AG04449 (cell line): Measurements from ENCODE around the gene CREBRF.
"Not testable (repeated sequence)": the region's sequence is repeated elsewhere in the genome, so short reads cannot be mapped to it uniquely, and the experiment has no call there.

Source experiments
- CTCF ChIA-PET: fragments of 350-600 bp; formaldehyde crosslinking; extraction: SDS; loops from one replicate; lab custom pipeline; 2021; ENCODE audit warnings: antibody characterized with exemption; lab: Yijun Ruan, JAX
- POLR2A ChIA-PET: fragments of 400-600, 350-600 bp; formaldehyde crosslinking; extraction: SDS; loops from one replicate; lab custom pipeline; 2020; ENCODE audit warnings: antibody characterized with exemption, inconsistent platforms; lab: Yijun Ruan, JAX
- DNase-seq: peaks from one replicate; pipeline ENCODE4 v3.0.0-alpha.2; 2010; ENCODE audit warnings: low read depth, low spot score
- H3K4me3 ChIP-seq: 2 replicates; pipeline ENCODE4 v1.5.1; 2011; ENCODE audit warnings: low read depth, mild to moderate bottlenecking, control low read depth, low read length
- CTCF ChIP-seq: IDR thresholded peaks from one replicate; pipeline ENCODE4 v1.5.1; 2011; ENCODE audit warnings: mild to moderate bottlenecking, moderate library complexity, low read length, control low read depth, inconsistent platforms; ENCODE audit not compliant: insufficient read depth; ENCODE audit errors: missing control alignments

The CREBRF gene

GRCh38 chr5:173062141-173062540, 6.0 kb downstream of the CREBRF start:
- ChIA-PET POLR2A (no interaction called here), CTCF (interaction anchor here (0.9 kb wide), 1 partner anchor 130 kb away, joined by 3 read pairs; no protein-coding TSS in a partner anchor)
- no peak for DNase-seq
- no peak overlapping the region for H3K4me3 ChIP-seq
- no peak for TF ChIP-seq CTCF

GRCh38 chr5:173065155-173065554, 9.0 kb downstream of the CREBRF start:
- DNase-seq, result no peak
- CTCF ChIA-PET, result no interaction called here
- POLR2A ChIA-PET, result no interaction called here

GRCh38 chr5:173069671-173070070, 13.5 kb downstream of the CREBRF start:
- no peak for TF ChIP-seq CTCF
- ChIA-PET POLR2A (no interaction called here), CTCF (no interaction called here)
- H3K4me3 ChIP-seq, result no peak overlapping the region
- DNase-seq, result no peak

More at GRCh38 chr5:173065155-173065554, 9.0 kb downstream of the CREBRF start:
- TF ChIP-seq CTCF, result no peak
- no peak overlapping the region for H3K4me3 ChIP-seq

GRCh38 chr5:173075137-173075843, 19.1 kb downstream of the CREBRF start:
- CTCF ChIA-PET, result no interaction called here
- POLR2A ChIA-PET, result no interaction called here
- DNase-seq, result no peak

GRCh38 chr5:173075970-173076369, 19.8 kb downstream of the CREBRF start:
- no peak for DNase-seq
- TF ChIP-seq CTCF, result no peak
- H3K4me3 ChIP-seq, result no peak overlapping the region
- ChIA-PET CTCF (no interaction called here), POLR2A (no interaction called here)

More at GRCh38 chr5:173075137-173075843, 19.1 kb downstream of the CREBRF start:
- H3K4me3 ChIP-seq, result no peak overlapping the region
- TF ChIP-seq CTCF, result no peak

GRCh38 chr5:173076471-173076870, 20.3 kb downstream of the CREBRF start:
- CTCF ChIA-PET, POLR2A ChIA-PET, H3K4me3 ChIP-seq: not testable (repeated sequence)

GRCh38 chr5:173078878-173079277, 22.7 kb downstream of the CREBRF start:
- no peak for TF ChIP-seq CTCF
- CTCF ChIA-PET, result interaction anchor here (0.9 kb wide), 1 partner anchor 19 kb away, joined by 3 read pairs; no protein-coding TSS in a partner anchor
- no peak for DNase-seq
- POLR2A ChIA-PET, result no interaction called here
- H3K4me3 ChIP-seq, result no peak overlapping the region

More at GRCh38 chr5:173076471-173076870, 20.3 kb downstream of the CREBRF start:
- DNase-seq, result not testable (repeated sequence)
